NCI-H748 treated with DMSO at 0.1 percent for 48 hours (cell line): ENCODE results near the gene TNRC18.

Source experiments
- DNase-seq: peaks from one replicate; lab custom pipeline; 2025; lab: John Stamatoyannopoulos, UW

TNRC18 gene

DNA sequence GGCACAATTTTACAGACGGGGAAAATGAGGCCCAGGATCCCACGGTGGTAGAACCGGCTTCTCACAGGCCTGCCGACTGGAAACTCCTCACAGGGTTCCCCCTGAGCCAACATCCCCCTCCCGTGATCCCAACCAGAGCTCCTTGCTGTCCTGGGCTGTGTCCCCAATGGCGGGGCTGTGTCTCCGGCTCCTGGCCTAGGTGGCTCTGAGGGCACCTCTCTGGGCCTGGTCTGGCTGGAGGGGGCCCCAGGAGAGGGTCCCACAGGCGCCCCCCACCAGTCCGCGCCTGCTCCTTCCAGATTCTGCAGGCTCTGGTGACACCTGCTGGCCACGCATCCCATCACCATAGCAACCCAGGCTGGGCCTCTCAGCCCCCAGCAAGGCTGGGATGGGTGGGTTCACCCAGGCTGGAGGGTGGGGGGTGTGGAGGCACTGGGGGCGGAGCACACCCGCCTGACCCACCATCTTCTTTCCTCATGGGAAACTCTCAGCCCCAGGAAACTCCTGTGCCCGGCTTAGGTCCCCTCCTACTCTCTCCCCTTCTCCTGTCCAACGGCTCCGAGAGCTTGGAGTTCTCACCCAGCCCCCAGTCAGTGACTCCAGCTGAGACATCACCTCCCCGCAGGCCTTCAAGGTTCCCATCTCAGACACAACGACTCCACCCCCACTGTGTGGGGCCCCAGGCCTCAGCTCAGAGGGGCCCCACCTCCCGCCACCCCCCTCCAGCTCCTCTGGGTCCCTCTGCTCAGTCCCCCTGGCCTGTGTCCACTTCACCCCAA lies 27.1 kb upstream of the TNRC18 start:
- DNase-seq = no peak

DNA sequence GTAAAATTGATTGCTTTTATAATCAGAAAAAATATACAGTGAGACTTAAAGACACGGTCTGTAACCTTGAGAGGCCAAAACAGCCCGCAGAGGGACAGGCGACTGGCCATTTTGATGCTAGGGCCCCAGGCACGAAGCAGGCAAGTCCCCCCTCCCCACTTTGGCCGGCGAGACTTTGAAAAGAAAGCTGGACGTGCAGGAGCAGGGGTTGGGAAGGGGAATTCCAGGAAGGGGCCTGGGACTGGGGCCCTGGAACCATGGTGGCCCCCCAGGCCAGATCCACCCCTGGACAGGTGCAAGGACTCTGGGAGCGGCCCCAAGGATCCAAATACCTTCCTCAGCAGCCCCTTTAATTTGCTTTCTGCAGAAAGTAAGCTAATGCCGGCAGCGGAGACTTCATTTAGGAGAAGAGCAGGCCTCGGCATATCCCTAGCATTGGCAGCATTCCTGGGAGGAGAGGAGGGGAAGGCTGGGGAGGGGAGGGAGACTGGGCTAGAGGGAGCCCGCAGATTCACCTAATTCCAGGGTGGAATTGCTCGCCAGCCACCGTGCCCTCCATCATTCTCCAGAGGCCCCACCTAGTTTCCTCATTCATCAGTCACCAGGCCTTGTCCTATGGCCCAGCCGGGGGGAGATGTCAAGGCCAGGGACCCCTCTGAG lies 24.9 kb upstream of the TNRC18 start:
- DNase-seq = no peak

DNA sequence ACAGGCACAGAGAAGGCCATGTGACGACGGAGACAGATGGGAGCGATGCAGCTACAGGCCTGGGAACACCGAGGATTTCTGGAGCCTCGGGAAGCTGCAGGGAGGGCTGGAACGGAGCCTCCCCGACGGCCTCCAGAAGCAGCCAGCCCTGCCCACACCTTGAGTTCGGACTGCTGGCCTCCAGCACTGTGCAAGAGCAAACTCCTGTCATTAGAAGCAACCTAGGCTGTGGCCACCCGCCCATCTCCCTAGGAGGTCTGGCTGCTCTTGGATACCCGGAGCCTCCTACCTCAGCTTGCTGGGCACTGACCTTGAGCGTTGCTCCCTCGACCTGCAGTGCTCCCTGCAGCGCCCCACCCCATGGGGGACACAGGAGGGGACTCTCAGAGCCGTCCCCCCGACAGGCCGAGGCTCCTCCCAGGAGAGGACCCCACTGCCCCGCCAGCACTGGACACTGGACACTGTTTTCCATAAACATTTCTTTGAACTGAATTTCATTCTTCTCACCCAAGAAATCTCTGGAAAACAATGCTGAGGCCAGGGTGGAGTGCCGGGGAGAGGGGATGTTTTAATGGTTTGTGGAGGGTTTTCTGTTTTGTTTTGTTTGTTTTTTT lies 22.5 kb upstream of the TNRC18 start:
- DNase-seq = no peak

GRCh38 chr7:5443678-5444077 lies 20.0 kb upstream of the TNRC18 start:
- DNase-seq = no peak

DNA sequence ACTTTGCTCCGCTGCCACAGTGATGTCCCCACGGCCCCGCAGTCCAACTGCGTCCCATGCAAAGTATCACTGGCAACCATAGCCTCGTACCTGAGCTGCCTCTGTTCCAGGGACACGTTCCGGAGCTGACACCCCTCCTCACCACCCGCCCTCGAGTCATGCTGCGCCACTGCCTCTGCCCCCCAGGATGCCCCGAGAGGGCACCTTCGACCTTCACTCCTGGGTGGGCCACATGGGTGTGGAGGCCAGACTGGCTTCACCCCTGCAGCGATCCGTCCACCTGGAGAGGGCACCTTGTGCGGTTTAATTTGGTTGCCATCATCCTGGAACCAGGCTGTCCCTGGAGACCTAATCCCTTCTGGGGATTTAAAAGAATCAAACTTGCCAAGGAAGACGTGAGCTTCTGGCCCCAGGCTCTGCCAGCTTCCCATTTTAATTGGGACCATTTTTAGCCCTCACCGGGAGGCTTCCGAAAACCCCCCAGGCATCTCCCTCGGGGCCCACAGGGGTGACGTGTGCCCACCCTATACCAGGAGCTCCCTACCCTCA lies 19.2 kb upstream of the TNRC18 start:
- no peak for DNase-seq

DNA sequence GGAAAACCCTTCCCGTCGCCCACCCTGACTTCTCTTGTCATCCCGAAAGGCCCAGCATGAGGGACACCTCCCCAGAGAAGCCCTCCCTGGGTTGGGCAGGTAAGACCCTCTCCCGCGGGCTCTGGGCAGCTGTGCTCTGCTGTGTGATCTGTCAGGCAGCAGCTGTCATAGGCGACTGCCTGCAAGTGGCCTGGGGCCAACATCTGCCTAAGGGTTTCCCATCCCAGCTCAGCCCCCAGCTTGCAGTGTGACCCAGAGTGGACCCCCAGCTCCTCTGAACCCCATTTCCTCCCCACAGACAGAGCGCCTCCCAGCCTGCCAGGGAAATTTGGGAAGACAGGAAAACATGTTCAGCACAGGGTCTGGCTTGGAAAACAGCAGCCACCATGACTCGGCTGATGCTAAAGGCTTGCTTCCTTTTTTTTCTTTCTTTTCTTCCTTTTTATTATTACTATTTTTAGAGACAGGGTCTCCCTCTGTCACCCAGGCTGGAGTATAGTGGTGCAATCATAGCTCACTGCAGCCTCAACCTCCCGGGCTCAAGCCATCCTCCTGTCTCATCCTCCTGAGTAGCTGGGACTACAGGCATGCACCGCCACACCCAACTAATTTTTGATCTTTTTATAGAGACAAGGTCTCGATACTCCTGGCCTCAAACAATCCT lies 18.3 kb upstream of the TNRC18 start:
- DNase-seq = no peak

DNA sequence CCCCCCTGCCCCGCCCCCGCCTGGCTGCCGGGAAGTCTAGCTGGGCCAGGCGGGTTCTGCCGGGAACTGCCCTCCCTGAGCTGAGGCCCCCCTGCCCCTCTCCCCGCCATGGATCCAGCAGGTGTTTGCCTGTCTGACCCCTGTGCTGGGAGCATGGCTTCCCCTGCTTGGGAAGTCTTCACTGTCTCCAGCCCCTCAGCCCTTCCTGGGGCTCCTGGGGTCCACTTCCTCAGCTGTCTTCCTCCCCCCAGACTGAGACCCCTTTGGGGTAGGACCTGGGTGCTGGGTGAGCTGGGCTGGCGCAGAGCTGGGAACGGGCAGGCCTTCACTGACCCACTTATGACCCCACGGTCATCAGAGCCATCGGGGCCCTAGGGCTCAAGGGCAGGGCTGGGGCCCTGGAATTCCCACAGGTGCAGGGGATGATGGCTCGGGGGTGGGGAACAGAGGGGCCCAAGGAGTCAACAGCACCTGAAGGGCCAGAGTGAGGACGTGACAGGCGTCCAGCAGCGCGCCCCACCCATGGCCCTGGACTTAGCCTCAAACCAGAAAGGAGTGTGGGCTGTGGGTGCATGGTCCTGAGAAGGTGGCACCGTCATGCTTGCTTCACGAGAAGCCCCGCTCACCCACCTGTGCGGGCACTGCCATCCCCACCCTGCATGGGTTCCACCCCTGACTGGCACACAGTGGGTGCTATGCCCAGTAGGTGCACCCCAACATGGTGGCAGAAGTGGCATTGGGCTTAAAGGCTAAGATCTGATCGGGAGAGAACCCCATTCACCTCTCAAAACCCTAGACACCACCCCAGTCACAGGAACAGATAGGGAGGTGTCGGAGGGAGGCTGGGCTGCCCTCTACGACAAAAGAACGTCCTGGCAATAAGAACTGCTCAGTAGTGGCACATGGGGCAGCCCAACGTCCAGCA lies 16.2 kb upstream of the TNRC18 start:
- no peak for DNase-seq

GRCh38 chr7:5439209-5439571 lies 15.6 kb upstream of the TNRC18 start:
- no peak for DNase-seq

DNA sequence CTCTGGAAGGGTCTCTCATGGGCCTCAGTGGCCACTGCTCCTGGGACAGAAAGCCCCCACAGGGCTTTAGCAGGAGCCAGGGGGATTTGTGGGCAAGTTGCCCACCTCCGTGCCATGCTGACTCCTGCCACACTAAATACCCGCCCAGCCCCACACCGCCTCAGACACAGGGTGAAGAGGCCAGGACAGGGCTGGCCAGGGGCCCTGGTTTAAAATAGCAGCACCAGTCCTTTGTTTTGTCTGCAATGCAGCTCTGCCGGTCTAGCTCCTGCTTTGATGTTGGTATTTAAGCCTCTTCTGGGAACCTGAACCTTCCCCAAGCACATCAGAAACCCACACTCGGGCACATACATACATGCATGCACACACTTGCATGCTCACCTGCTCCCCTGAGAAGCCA lies 14.4 kb upstream of the TNRC18 start:
- DNase-seq = no peak

DNA sequence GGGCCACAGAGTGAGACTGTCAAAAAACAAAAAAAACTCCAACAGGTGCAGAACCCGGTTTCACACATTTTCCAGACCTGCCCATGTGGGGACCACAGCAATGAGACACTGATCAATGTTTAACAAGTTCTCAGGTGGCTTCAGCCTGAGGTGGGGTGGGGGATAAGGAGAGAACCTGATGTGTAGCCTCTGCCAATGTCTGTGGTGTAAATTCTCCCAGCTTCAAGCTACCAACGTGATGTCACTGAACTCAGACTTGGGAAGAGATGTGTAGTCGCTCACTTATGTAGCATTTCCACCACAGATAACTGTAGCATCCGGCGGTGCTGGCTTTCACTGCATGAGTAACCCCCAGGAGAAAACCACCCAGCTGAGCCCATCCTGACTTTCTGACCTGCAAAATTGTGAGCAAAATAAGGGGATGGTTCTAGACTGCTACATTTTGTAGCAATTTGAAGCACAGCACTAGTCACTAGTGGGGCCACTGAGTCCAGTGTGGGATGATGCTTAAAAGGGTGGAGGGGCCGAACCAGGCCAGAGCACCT lies 13.8 kb upstream of the TNRC18 start:
- DNase-seq = no peak

DNA sequence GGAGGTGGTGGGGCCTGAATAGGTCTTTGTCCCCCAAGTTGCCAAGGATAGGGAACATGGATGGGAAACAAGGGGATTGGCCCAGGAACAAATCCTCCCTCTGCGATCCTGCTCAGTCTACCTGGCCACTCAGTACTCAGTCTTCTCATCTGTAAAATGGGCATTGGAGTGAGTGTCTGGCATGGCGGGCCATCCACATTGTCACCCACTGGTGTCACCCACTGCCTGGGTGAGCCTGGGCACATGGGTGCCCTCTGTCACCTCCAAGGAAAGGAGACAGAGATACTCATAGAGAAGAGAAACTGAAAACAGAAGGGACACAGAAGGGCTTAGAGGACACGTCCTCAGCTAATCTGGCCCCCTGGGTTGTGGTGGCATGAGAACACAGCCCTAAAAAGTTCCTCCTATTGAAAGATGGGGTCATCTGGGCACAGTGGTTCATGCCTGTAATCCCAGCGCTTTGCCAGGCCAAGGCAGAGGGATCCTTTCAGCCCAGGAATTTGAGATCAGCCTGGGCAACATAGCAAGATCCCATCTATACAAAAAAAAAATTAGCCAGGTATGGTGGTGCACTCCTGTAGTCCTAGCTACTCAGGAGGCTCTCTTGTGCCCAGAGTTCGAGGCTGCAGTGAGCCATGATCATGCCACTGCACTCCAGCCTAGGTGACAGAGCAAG lies 12.5 kb upstream of the TNRC18 start:
- no peak for DNase-seq

DNA sequence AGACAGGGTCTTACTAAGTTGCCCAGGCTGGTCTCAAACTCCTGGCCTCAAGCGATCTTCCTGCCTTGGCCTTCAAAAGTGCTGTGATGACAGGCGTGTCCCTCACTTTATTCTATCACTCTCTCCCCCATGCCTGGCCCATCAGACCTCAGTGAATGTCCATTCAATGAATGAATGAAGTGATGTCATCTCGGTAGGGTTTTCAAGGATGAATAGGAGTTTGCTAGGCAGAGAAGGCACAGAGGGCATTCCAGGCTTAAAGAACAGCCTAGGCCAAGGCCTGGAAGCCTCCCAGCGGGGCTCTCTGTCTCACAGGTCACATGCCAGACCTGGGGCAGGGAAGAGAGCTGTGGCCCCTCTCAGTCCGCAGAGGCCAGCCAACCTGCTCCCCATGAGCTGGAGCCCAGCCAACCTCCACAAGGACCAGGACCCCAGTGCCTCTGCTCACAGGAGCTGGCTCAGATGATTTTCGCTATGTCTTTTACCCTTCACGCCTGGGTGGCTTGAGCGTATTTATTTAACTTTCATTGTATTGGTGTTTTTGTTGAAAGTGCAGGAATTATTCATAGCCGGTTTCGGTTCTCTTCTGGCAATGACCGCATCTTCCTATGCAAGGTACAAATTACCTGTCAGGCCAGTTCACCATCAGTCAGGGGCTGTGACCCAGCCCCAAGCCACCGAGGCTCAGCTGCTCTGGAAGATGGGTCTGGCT lies 11.8 kb upstream of the TNRC18 start:
- DNase-seq = no peak

DNA sequence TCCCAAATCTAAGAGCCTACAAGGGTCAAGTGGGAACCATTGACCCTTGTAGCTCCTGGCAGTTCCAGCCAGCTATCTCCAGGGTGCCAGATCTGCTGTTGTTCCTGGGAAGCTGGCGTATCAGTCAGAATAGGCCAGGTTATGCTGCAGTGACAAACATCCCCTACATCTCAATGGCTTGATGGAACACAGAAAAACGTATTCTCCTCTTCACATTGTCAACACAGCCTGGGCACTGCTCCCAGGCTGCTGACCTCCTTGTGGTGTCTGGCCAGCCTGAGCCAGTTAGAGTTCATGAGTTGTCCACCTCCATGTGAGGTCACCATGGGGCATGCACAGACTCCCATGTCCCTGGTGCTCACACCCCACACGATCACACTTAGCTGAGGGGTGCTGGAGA lies 9.5 kb upstream of the TNRC18 start:
- no peak for DNase-seq

- no peak for DNase-seq
Observed at GRCh38 chr7:5432691-5433090, 9.1 kb upstream of the TNRC18 start.

DNA sequence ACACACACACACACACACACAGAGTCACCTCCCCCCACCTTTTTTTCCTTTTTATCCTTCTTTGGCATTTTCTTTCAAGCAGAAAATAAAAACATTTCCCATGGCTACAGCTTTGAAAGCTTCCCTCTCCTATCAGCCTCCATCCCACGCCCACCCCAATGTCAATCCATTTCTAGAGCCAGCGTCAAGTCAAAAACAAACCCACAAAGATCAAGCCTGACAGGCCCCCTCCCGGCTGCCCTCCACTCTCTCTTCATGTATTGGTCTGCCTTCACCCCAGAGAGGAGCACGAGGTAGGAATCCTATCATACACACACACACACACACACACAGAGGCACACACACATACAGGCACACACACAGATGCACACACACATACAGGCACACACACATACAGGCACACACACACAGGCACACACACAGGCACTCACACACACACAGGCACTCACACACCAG lies 8.0 kb upstream of the TNRC18 start:
- DNase-seq = no peak

- DNase-seq = no peak
Observed at GRCh38 chr7:5430612-5430947, 6.9 kb upstream of the TNRC18 start.

DNA sequence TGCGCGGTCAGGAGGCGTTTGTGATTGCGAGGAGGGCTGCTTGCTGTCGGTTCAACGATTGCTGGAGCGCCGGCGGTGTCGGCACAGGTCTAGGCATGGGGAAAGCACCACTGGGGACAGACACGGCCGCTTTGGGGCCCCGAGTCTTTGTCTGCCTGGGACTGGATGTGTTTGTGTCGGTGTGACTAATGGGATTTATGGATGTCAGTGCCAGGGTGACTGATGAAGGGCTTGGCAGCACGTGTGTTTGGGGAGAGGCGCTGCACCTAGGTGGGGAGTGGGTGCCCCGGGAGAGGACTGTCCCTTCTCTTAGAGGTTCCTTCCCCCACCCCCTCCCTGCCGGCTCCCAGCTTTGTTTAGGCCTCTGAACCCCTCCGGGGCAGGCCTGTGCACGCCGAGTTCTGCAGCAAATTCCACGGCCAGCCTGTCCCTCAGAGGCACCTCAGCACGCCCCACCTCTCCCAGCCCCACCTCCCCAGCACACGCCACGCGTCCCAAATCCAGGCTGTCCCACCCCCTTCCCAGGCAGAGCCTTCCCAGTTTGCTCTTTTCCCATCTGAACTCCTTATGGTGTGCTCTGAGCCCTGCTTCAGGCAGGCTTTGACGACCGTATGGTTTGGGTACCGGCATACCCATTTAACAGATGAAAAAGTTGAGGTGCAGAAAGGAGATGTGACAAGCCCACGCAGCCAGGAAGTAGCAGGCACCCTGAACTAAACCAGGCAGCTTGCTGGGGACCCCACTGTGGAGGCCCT lies 6.4 kb upstream of the TNRC18 start:
- no peak for DNase-seq

- DNase-seq = no peak
Observed at GRCh38 chr7:5429253-5429856, 5.7 kb upstream of the TNRC18 start.
